ENCODE data around the gene CBARP. TPM values are rescaled to one million over a fixed set of nuclear protein-coding genes. Genes with fewer than 3 reads are reported as not detected.

CBARP gene
- total and polyA plus RNA-seq, 2 of the 13 experiments (the other 11 are each of a cell fraction or from before 2014, with no cell fraction given): 1.2 to 1.4 TPM

- TF ChIP-seq ZNF205 (CRISPR knock-in tag; IDR thresholded peaks at IDR 0.05) (no peak), ZBTB14 (CRISPR knock-in tag; IDR thresholded peaks at IDR 0.05) (no peak), IRF2 (CRISPR knock-in tag; IDR thresholded peaks at IDR 0.05) (peak; percentile 48; the same call in 1 of the 2 replicates), KLF11 (CRISPR knock-in tag; IDR thresholded peaks at IDR 0.05) (no peak), HNRNPH1 (optimal IDR thresholded peaks at IDR 0.05; ENCODE audit: low read depth, low read length) (no peak), ZBTB4 (CRISPR knock-in tag; IDR thresholded peaks at IDR 0.05; ENCODE audit: borderline replicate concordance) (no peak), ZNF234 (CRISPR knock-in tag; conservative IDR thresholded peaks at IDR 0.05) (no peak), ZMYM2 (CRISPR knock-in tag; IDR thresholded peaks at IDR 0.05) (peak; percentile 93), ATAD3A (CRISPR knock-in tag; IDR thresholded peaks at IDR 0.05) (no peak), SPEN (CRISPR knock-in tag; IDR thresholded peaks at IDR 0.05; ENCODE audit: low read depth) (peak; percentile 72; the same call in 1 of the 2 replicates), PTBP1 (IDR thresholded peaks at IDR 0.05; ENCODE audit: low read depth, low read length, poor library complexity, severe bottlenecking) (no peak), ZNF883 (CRISPR knock-in tag; IDR thresholded peaks at IDR 0.05; ENCODE audit: not compliant biosample characterization) (no peak), ZNF225 (CRISPR knock-in tag; IDR thresholded peaks at IDR 0.05) (no peak), HNF4A (CRISPR knock-in tag; IDR thresholded peaks at IDR 0.05) (peak; percentile 97), CENPX (CRISPR knock-in tag; IDR thresholded peaks at IDR 0.05) (no peak), ATRX (CRISPR knock-in tag; IDR thresholded peaks at IDR 0.05; ENCODE audit: borderline replicate concordance) (no peak), FOXC1 (CRISPR knock-in tag; IDR thresholded peaks at IDR 0.05; ENCODE audit: borderline replicate concordance) (peak; percentile 53; the same call in 1 of the 2 replicates), PAF1 (CRISPR knock-in tag; IDR thresholded peaks at IDR 0.05) (no peak), ZSCAN25 (CRISPR knock-in tag; IDR thresholded peaks at IDR 0.05) (peak; percentile 52; the same call in 1 of the 2 replicates), ZNF746 (CRISPR knock-in tag; IDR thresholded peaks at IDR 0.05) (peak; percentile 86), ZNF800 (CRISPR knock-in tag; IDR thresholded peaks at IDR 0.05) (no peak), ZSCAN29 (CRISPR knock-in tag; conservative IDR thresholded peaks at IDR 0.05) (no peak), ZNF879 (CRISPR knock-in tag; IDR thresholded peaks at IDR 0.05) (no peak), EEA1 (CRISPR knock-in tag; IDR thresholded peaks at IDR 0.05; ENCODE audit: borderline replicate concordance) (no peak), TRIM24 (CRISPR knock-in tag; IDR thresholded peaks at IDR 0.05) (no peak), ZNF543 (CRISPR knock-in tag; IDR thresholded peaks at IDR 0.05) (0 out of 2 replicates have a peak, but pooled peaks have one; percentile 35)
Observed at GRCh38 chr19:1254530-1255185, 16.9 kb upstream of the CBARP start (continued).
